Glutamatergic neuron (in vitro differentiated cells): Measurements from ENCODE around the gene PPP6C. TPM values are rescaled to one million over a fixed set of nuclear protein-coding genes. Genes with fewer than 3 reads are reported as not detected.
"Not testable (repeated sequence)": the region's sequence is repeated elsewhere in the genome, so short reads cannot be mapped to it uniquely, and the experiment has no call there.

Experiments used
- DNase-seq: peaks from one replicate; pipeline ENCODE4 v3.0.0; 2022
- H3K27ac Mint-ChIP-seq: one replicate; pipeline ENCODE4 v1.8.0; 2020; ENCODE audit warnings: mild to moderate bottlenecking, mixed read lengths, inconsistent platforms; ENCODE audit not compliant: unreplicated experiment
- H3K27me3 Mint-ChIP-seq: one replicate; pipeline ENCODE4 v1.8.0; 2020; ENCODE audit warnings: mild to moderate bottlenecking, moderate library complexity, mixed read lengths, inconsistent platforms; ENCODE audit not compliant: unreplicated experiment
- H3K36me3 Mint-ChIP-seq: one replicate; pipeline ENCODE4 v1.8.0; 2020; ENCODE audit warnings: mild to moderate bottlenecking, mixed read lengths, inconsistent platforms; ENCODE audit not compliant: unreplicated experiment
- H3K4me1 Mint-ChIP-seq: one replicate; pipeline ENCODE4 v1.8.0; 2020; ENCODE audit warnings: mild to moderate bottlenecking, low read depth, mixed read lengths, inconsistent platforms; ENCODE audit not compliant: unreplicated experiment
- H3K4me3 Mint-ChIP-seq: one replicate; pipeline ENCODE4 v1.8.0; 2020; ENCODE audit warnings: mild to moderate bottlenecking, mixed read lengths, inconsistent platforms; ENCODE audit not compliant: unreplicated experiment
- H3K9me3 Mint-ChIP-seq: one replicate; pipeline ENCODE4 v1.8.0; 2020; ENCODE audit warnings: mild to moderate bottlenecking, moderate library complexity, mixed read lengths, inconsistent platforms; ENCODE audit not compliant: unreplicated experiment
- CTCF ChIP-seq: fragments of 200-600 bp; sonication (generic); IDR thresholded peaks from one replicate; pipeline ENCODE4 v1.5.0; 2021; ENCODE audit not compliant: partially characterized antibody, unreplicated experiment
- total RNA-seq: library from RNA; stranded (reverse); fragmentation: NEBNext Ultra II Directional; extraction: Animal tissue kit (Norgen Biotek cat#: 25700); gene quantifications from one replicate; pipeline ENCODE4 v1.2.1, GENCODE V29; 2021; ENCODE audit not compliant: unreplicated experiment

The PPP6C gene
- total RNA-seq, 1 donor from 2014 or later = 49.1 TPM

- Mint-ChIP-seq H3K36me3 (no peaks in the 10 kb centered on the region), H3K9me3 (peaks cover 4% of the 10 kb centered on the region), H3K27ac (no peak overlapping the region), H3K4me1 (peaks cover 10% of the 10 kb centered on the region), H3K4me3 (no peak overlapping the region), H3K27me3 (peaks cover under 1% of the 10 kb centered on the region)
- DNase-seq = no peak
- no peak for TF ChIP-seq CTCF
Measured at GRCh38 chr9:125235804-125236519, 46.4 kb upstream of the PPP6C start.

GRCh38 chr9:125234099-125234498 lies 44.5 kb upstream of the PPP6C start:
- H3K4me3 Mint-ChIP-seq, H3K4me1 Mint-ChIP-seq, H3K9me3 Mint-ChIP-seq, H3K36me3 Mint-ChIP-seq, H3K27me3 Mint-ChIP-seq, H3K27ac Mint-ChIP-seq, DNase-seq: not testable (repeated sequence)

GRCh38 chr9:125233678-125234077 lies 44.1 kb upstream of the PPP6C start:
- Mint-ChIP-seq H3K27ac (no peak overlapping the region), H3K27me3 (no peaks in the 10 kb centered on the region), H3K9me3 (no peaks in the 10 kb centered on the region), H3K4me3 (no peak overlapping the region), H3K36me3 (no peaks in the 10 kb centered on the region), H3K4me1 (peaks cover 6% of the 10 kb centered on the region)
- DNase-seq = no peak
- no peak for TF ChIP-seq CTCF

- no peak for TF ChIP-seq CTCF
- Mint-ChIP-seq H3K36me3 (no peaks in the 10 kb centered on the region), H3K27ac (no peak overlapping the region), H3K4me1 (peaks cover 4% of the 10 kb centered on the region), H3K9me3 (no peaks in the 10 kb centered on the region), H3K4me3 (no peak overlapping the region), H3K27me3 (no peaks in the 10 kb centered on the region)
- no peak for DNase-seq
Measured at GRCh38 chr9:125227761-125228160, 38.2 kb upstream of the PPP6C start.

GRCh38 chr9:125224858-125225257 lies 35.3 kb upstream of the PPP6C start:
- H3K36me3 Mint-ChIP-seq, H3K4me1 Mint-ChIP-seq, DNase-seq, H3K9me3 Mint-ChIP-seq, H3K4me3 Mint-ChIP-seq, H3K27ac Mint-ChIP-seq, H3K27me3 Mint-ChIP-seq: not testable (repeated sequence)

- Mint-ChIP-seq H3K27ac (no peak overlapping the region), H3K4me3 (no peak overlapping the region), H3K9me3 (no peaks in the 10 kb centered on the region), H3K36me3 (no peaks in the 10 kb centered on the region), H3K27me3 (no peaks in the 10 kb centered on the region), H3K4me1 (no peaks in the 10 kb centered on the region)
- DNase-seq = no peak
- no peak for TF ChIP-seq CTCF
Measured at GRCh38 chr9:125218621-125219020, 29.0 kb upstream of the PPP6C start.
